ENCODE data around the gene DTX1. TPM values are rescaled to one million over a fixed set of nuclear protein-coding genes. Genes with fewer than 3 reads are reported as not detected.

DTX1 gene
- total RNA-seq, 1 donor from 2014 or later, result 79.4 TPM

GRCh38 chr12:113146999-113147398 lies 90.5 kb downstream of the DTX1 start:
- Mint-ChIP-seq H3K9me3 (no peaks in the 10 kb centered on the region), H3K4me1 (peaks cover 14% of the 10 kb centered on the region), H3K36me3 (ENCODE audit: low read depth) (no peaks in the 10 kb centered on the region), H3K4me3 (no peak overlapping the region), H3K27me3 (peaks cover under 1% of the 10 kb centered on the region), H3K27ac (no peak overlapping the region)
- ATAC-seq (ENCODE audit: low read depth) (no peak), DNase-seq (no peak)
- intact Hi-C loops (cut with micrococcal nuclease), result no loop called here
- POLR2A ChIA-PET, result interaction anchor here (0.7 to 1.1 kb wide), 2 partner anchors 11 to 77 kb away, joined by 3 to 7 read pairs; partner anchors contain the start of gene RASAL1
- no peak for TF ChIP-seq CTCF (IDR thresholded peaks at IDR 0.05)
- CTCF ChIA-PET, result no interaction called here

Other genes starting within 250 kb of the DTX1 start
- 27.8 and 30.6 TPM in 2 replicates for gene OAS1, start 149.8 kb upstream of the DTX1 start, total RNA-seq
- gene OAS3, start 118.3 kb upstream of the DTX1 start, total RNA-seq, result 23.1 and 27.2 TPM in 2 replicates
- gene OAS2, start 78.2 kb upstream of the DTX1 start, total RNA-seq, result 46.0 and 51.9 TPM in 2 replicates
- gene RASAL1, start 79.0 kb downstream of the DTX1 start, total RNA-seq, result 4.9 and 7.1 TPM in 2 replicates
- gene CFAP73, start 93.0 kb downstream of the DTX1 start, total RNA-seq, result 0.88 and 1.1 TPM in 2 replicates
- gene DDX54, start 128.7 kb downstream of the DTX1 start, total RNA-seq, result 115 TPM in 2 replicates
- gene RITA1, start 129.0 kb downstream of the DTX1 start, total RNA-seq, result 15.5 and 18.2 TPM in 2 replicates
- gene TPCN1, start 164.7 kb downstream of the DTX1 start, total RNA-seq, result 107 and 126 TPM in 2 replicates

All from activated B cell treated with CpG ODN at 0.5 μM for 24 hours (primary cell).